Jurkat, Clone E6-1 (cell line): Measurements from ENCODE around the gene ACTR3C.

Source experiments
- DNase-seq: peaks from one replicate; pipeline ENCODE4 v3.0.0-alpha.2; 2011; ENCODE audit warnings: low read depth, low spot score
- H3K4me3 ChIP-seq: 2 replicates; pipeline ENCODE4 v1.5.1; 2011; ENCODE audit warnings: mild to moderate bottlenecking, low read length, control low read depth, moderate library complexity

The ACTR3C gene

GRCh38 chr7:150338166-150338829 is 15.0 kb upstream of the ACTR3C start:
- DNase-seq, result no peak
- H3K4me3 ChIP-seq, result no peak overlapping the region

- H3K4me3 ChIP-seq, result no peak overlapping the region
- DNase-seq, result no peak
Measured at GRCh38 chr7:150337659-150338081, 14.3 kb upstream of the ACTR3C start.

GRCh38 chr7:150337179-150337578 is 13.8 kb upstream of the ACTR3C start:
- no peak overlapping the region for H3K4me3 ChIP-seq
- DNase-seq, result no peak

- no peak for DNase-seq
Measured at GRCh38 chr7:150336746-150337145, 13.4 kb upstream of the ACTR3C start.

DNA sequence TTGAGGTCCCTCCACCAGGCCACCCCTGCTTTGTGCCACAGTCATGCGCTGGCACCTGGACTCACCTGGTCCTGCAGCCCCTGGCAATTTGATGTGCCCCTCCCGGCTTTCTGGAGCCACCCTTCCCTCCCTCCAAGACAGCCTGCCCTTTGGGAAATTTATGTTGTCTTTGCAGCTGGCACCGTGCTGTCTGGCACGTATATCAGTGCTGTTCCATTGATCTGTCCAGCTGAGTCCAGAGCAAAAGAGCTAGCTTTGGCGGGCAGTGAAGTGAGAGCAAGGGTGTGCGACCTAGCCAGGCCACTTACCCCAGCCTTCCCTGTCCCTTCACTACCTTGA is 12.4 kb upstream of the ACTR3C start:
- H3K4me3 ChIP-seq, result no peak overlapping the region
- DNase-seq, result no peak

More at GRCh38 chr7:150336746-150337145, 13.4 kb upstream of the ACTR3C start:
- no peak overlapping the region for H3K4me3 ChIP-seq

GRCh38 chr7:150335108-150335773 is 11.9 kb upstream of the ACTR3C start:
- no peak overlapping the region for H3K4me3 ChIP-seq
- no peak for DNase-seq

DNA sequence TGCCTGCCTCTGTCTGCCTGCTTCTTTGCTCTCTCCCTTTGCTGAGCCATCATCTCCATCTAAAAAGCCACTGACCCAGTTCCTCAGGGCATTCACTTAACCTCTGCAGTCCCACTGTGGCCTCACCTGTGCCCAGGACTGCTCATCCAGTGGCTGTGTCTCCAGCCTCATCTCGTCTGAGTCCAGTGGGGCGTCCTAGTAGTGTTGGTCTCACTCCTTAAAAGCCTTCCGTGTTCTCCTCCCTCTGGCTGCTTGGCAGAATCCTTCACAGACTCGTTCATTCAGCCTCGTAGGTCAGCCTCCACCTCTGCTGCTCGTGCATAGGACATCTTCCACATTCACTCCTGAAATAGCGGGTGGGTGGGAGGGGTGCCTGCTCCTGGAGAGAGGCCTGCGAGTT is 10.8 kb upstream of the ACTR3C start:
- H3K4me3 ChIP-seq, result no peak overlapping the region

GRCh38 chr7:150333659-150334058 is 10.3 kb upstream of the ACTR3C start:
- H3K4me3 ChIP-seq, result no peak overlapping the region
- no peak for DNase-seq

More for the DNA sequence above, 10.8 kb upstream of the ACTR3C start:
- DNase-seq, result no peak

DNA sequence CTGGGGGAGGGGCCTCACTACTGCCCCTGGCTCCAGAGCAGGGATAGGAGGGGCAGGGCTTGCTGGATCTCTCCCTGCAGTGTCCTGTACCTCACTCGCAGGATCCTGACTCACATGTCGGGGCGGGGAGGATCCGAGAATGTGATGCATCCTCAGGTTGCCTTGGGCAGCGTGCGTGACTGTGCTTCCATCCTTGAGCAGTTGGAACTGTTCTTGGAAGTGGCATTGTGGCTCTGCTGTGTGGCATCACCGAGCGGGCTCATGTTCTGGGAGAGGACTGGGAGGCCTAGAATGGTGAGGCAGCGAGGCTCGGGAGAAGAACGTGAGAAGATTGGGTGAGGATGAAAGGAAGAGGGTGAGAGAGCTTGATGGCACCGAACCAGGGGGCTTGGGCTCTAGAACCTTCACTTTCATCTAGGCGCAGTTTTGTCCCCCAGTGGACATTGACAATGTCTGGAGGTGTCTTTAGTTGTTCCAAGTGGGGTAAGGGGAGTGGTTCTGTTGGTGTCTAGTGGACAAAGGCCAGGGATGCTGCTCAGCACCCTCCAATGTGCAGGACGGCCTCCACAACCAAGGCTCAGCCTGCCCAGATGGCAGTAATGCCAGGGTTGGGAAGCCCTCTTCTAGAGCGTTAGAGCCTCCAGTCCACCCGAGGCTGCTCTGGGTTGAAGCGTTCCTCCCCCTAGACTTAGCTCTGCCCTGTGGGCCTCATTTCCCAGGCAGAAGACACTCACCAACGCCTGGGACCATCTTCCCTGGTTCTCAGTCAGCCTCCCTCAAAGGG is 9.7 kb upstream of the ACTR3C start:
- DNase-seq, result no peak
- no peak overlapping the region for H3K4me3 ChIP-seq

DNA sequence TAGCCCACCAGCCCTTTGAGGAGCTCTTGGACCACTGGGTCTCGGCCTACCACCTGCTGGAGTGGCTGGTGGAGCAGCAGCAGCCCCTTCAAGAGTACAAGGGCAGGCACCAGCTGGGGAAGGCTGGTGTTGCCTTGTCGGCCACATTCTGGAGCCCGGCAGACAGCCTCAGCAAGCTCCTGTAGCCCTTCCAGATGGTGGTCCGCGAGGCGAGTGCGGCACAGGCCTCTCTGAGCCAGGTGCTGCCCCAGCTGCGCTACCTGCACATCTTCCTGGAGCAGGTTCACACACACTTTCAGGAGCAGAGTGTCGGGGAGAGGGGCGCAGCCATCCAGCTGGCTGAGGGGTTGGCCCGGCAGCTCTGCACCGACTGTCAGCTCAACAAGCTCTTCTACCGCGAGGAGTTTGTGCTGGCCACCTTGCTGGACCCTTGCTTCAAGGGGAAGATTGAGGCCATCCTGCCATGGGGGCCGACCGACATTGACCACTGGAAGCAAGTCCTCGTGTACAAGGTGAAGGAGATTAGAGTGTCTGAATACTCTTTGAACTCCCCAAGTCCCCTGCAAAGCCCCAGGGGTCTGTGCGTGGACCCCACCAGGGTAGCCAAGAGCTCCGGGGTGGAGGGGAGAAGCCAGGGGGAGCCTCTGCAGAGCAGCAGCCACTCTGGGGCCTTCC is 7.0 kb upstream of the ACTR3C start:
- H3K4me3 ChIP-seq, result no peak overlapping the region
- no peak for DNase-seq

DNA sequence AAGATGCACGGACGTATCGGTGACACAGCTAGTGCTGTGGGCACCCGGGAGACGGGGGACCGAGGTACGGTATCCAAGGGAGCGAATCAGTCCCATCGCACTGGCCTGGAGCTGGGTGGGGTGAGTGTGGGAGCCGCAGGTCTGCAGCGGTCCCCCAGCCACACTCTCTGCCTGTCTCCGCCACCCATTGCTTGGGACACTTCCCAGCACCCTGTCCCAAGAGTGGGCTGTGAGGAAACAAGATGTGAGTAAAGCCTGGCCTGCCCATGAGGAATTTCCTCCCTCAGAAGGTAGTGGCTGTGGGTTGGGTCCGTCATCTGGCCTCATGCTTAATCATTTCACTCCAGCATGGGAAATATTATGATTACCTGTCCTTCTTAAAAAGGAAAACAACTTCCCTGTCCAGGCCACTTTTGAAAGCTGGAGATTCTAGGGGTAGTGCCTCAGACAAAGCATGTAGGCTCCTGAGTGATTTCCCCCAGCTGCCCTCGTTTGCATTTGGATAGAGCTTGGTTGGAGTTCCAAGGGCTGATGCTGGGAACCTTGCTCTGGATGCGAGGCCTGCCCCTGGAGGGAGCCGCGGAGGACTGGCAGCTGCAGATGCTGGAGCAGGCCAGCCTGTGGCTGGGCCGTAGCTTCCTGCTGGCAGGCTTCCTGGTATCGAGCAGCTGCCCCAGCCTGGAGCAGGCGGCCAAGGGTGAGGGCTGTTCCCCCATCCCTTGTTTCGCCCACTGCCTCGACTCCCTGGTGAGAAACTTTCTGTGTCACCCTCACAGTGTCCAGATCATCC is 6.2 kb upstream of the ACTR3C start:
- no peak for DNase-seq
- no peak overlapping the region for H3K4me3 ChIP-seq

DNA sequence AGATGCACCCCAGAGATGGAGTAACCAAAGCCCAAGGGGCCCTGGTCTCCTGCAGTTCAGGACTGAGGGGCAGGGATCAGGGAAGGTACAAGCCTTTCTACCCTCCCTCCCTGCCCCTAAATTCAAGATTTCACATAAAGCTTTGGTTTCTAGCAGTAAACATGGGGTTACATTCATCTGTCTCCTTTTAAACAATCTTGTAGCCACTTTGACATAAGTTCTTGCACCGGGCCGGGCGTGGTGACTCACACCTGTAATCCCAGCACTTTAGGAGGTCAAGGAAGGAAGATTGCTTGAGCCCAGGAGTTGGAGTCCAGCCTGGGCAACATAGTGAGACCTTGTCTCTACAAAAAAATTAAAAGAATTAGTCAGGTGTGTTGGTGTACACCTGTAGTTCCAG is 4.0 kb upstream of the ACTR3C start:
- no peak overlapping the region for H3K4me3 ChIP-seq
- no peak for DNase-seq

- no peak overlapping the region for H3K4me3 ChIP-seq
- no peak for DNase-seq
Measured at GRCh38 chr7:150326657-150327268, 3.4 kb upstream of the ACTR3C start.

- H3K4me3 ChIP-seq, result no peak overlapping the region
- DNase-seq, result no peak
Measured at GRCh38 chr7:150325901-150326300, 2.6 kb upstream of the ACTR3C start.

DNA sequence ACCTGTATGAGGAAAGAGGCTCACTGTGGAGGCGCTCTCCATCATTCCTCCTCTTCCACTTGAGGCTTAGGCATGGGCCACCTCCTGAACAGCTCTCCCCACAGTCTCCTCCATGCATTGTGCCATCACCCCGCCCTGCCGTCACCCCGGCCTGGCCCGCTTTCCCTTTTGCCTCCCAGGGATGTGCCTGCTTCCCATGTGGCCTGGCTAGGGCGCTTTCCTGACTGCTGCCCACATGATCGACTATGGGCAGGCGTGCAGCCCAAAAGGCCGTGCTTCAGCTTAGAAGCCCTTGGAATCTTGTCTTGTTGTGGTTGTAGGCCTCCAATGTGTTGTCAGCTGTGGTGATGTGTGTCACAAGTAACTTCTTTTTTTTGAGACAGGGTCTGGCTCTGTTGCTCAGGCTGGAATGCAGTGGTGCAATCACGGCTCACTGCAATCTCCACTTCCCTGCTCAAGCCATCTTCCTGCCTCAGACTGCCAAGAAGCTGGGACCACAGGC is 1.8 kb upstream of the ACTR3C start:
- H3K4me3 ChIP-seq, result no peak overlapping the region
- DNase-seq, result no peak

- H3K4me3 ChIP-seq, result peak overlapping the region; percentile 77
- no peak for DNase-seq
Measured at GRCh38 chr7:150324373-150324961, 1.1 kb upstream of the ACTR3C start.

GRCh38 chr7:150323682-150324372 is 482 bp upstream of the ACTR3C start:
- peak; percentile 19 for DNase-seq
- H3K4me3 ChIP-seq, result peak overlapping the region; percentile 77
